Measurements from ENCODE around the gene KCNG2. TPM values are rescaled to one million over a fixed set of nuclear protein-coding genes. Genes with fewer than 3 reads are reported as not detected.

KCNG2 gene
- total and polyA plus RNA-seq, 4 donors: 0.03 to 0.23 (median 0.08) TPM; not detected in 1

DNA sequence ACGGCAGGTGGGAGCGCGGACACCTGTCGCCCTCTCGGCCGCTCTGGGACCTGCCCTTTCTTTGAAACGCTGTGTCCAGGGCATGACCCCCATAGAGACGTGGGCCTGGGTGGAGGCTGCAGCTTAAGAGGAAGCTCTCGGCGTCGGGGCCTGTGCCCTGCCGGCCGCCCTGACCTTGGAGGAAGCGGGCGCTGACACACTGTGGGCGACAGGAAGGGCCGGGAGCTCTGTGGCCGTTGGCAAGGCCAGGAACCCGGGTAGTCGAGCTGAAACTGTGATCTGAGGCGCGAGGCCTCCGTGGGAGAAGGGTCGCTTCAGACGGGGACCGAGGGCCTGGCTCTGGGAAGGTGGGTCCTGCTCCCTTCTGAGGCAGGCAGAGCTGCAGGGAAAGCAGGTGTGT is 28.2 kb downstream of the KCNG2 start:
- 83% methylated on average over 26 of the region's 26 CpGs for WGBS
- Histone ChIP-seq H3K27me3 (ENCODE audit: control insufficient read depth in 4 of 4, insufficient read depth in 4 of 4, low read length in 3 of 4) (no peaks in the 10 kb centered on the region), H3K36me3 (ENCODE audit: control insufficient read depth in 4 of 4, insufficient read depth in 3 of 4, low read depth in 1 of 4, low read length in 3 of 4) (no peaks in the 10 kb centered on the region), H3K4me3 (ENCODE audit: low read depth in 1 of 3, low read length in 3 of 3) (no peak overlapping the region), H3K4me1 (ENCODE audit: control insufficient read depth in 4 of 4, insufficient read depth in 4 of 4, low read length in 3 of 4) (no peaks in the 10 kb centered on the region), H3K27ac (ENCODE audit: low read depth in 1 of 2, low read length in 2 of 2) (no peak overlapping the region), H3K9me3 (ENCODE audit: control insufficient read depth in 4 of 4, low read length in 3 of 4) (no peaks in the 10 kb centered on the region), H3K9ac (ENCODE audit: low read depth in 1 of 2, low read length in 2 of 2) (no peak overlapping the region)
- no peak for TF ChIP-seq YY1 (IDR thresholded peaks at IDR 0.05)
- no peak for TF ChIP-seq RAD21 (IDR thresholded peaks at IDR 0.05)
- TF ChIP-seq, protein P1, sequence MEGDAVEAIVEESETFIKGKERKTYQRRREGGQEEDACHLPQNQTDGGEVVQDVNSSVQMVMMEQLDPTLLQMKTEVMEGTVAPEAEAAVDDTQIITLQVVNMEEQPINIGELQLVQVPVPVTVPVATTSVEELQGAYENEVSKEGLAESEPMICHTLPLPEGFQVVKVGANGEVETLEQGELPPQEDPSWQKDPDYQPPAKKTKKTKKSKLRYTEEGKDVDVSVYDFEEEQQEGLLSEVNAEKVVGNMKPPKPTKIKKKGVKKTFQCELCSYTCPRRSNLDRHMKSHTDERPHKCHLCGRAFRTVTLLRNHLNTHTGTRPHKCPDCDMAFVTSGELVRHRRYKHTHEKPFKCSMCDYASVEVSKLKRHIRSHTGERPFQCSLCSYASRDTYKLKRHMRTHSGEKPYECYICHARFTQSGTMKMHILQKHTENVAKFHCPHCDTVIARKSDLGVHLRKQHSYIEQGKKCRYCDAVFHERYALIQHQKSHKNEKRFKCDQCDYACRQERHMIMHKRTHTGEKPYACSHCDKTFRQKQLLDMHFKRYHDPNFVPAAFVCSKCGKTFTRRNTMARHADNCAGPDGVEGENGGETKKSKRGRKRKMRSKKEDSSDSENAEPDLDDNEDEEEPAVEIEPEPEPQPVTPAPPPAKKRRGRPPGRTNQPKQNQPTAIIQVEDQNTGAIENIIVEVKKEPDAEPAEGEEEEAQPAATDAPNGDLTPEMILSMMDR (IDR thresholded peaks at IDR 0.05; ENCODE audit: low read depth, low read length, missing input control): no peak
- TF ChIP-seq TAF1 (conservative IDR thresholded peaks at IDR 0.05): no peak
- no peak for TF ChIP-seq HNF4G (IDR thresholded peaks at IDR 0.05)
- TF ChIP-seq RXRA (IDR thresholded peaks at IDR 0.05): no peak
- TF ChIP-seq, protein P2, sequence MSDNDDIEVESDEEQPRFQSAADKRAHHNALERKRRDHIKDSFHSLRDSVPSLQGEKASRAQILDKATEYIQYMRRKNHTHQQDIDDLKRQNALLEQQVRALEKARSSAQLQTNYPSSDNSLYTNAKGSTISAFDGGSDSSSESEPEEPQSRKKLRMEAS (IDR thresholded peaks at IDR 0.05): no peak
- TF ChIP-seq GABPA (IDR thresholded peaks at IDR 0.05 in 1 of 2, conservative IDR thresholded peaks at IDR 0.05 in 1 of 2): no peak
- no peak for TF ChIP-seq JUND (IDR thresholded peaks at IDR 0.05)
- no peak for TF ChIP-seq HNF4A (conservative IDR thresholded peaks at IDR 0.05)
- no peak for TF ChIP-seq FOXA1 (IDR thresholded peaks at IDR 0.05)
- DNase-seq (ENCODE audit: low spot score): peak; percentile 24

DNA sequence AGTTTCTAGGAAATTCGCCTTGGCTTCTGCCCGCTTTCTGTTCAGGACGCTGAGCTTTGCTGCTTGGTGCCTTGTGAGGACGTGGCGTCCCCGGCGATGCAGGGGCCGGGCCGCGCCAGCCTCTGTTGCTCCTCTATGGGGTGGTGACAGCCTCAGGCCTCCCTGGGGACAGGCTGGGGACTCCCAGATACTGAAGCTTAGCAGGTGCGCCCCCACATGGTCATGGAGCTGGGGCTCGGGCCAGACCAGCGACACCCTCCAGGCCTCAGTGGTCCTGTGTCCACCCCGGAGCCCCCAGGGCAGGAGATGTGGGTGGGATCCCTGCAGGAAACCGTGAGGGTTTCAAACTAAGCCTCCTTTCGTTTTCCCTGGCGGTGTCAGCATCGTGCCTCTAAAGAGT is 29.2 kb downstream of the KCNG2 start:
- H3K9me3 ChIP-seq (ENCODE audit: control insufficient read depth in 4 of 4, low read length in 3 of 4): no peaks in the 10 kb centered on the region
- no peaks in the 10 kb centered on the region for H3K36me3 ChIP-seq (ENCODE audit: control insufficient read depth in 4 of 4, insufficient read depth in 3 of 4, low read depth in 1 of 4, low read length in 3 of 4)
- no peak overlapping the region for H3K9ac ChIP-seq (ENCODE audit: low read depth in 1 of 2, low read length in 2 of 2)
- 89% methylated on average over 18 of the region's 18 CpGs for WGBS
- TF ChIP-seq, protein P3, sequence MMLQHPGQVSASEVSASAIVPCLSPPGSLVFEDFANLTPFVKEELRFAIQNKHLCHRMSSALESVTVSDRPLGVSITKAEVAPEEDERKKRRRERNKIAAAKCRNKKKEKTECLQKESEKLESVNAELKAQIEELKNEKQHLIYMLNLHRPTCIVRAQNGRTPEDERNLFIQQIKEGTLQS (IDR thresholded peaks at IDR 0.05): no peak
- TF ChIP-seq, protein P4, sequence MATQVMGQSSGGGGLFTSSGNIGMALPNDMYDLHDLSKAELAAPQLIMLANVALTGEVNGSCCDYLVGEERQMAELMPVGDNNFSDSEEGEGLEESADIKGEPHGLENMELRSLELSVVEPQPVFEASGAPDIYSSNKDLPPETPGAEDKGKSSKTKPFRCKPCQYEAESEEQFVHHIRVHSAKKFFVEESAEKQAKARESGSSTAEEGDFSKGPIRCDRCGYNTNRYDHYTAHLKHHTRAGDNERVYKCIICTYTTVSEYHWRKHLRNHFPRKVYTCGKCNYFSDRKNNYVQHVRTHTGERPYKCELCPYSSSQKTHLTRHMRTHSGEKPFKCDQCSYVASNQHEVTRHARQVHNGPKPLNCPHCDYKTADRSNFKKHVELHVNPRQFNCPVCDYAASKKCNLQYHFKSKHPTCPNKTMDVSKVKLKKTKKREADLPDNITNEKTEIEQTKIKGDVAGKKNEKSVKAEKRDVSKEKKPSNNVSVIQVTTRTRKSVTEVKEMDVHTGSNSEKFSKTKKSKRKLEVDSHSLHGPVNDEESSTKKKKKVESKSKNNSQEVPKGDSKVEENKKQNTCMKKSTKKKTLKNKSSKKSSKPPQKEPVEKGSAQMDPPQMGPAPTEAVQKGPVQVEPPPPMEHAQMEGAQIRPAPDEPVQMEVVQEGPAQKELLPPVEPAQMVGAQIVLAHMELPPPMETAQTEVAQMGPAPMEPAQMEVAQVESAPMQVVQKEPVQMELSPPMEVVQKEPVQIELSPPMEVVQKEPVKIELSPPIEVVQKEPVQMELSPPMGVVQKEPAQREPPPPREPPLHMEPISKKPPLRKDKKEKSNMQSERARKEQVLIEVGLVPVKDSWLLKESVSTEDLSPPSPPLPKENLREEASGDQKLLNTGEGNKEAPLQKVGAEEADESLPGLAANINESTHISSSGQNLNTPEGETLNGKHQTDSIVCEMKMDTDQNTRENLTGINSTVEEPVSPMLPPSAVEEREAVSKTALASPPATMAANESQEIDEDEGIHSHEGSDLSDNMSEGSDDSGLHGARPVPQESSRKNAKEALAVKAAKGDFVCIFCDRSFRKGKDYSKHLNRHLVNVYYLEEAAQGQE (IDR thresholded peaks at IDR 0.05): no peak
- no peak for TF ChIP-seq FOXA2 (IDR thresholded peaks at IDR 0.05)
- TF ChIP-seq JUND (IDR thresholded peaks at IDR 0.05): no peak
- TF ChIP-seq GABPA (IDR thresholded peaks at IDR 0.05 in 1 of 2, conservative IDR thresholded peaks at IDR 0.05 in 1 of 2): no peak
- TF ChIP-seq HNF4A (conservative IDR thresholded peaks at IDR 0.05): no peak
- TF ChIP-seq TAF1 (conservative IDR thresholded peaks at IDR 0.05): no peak
- no peak for TF ChIP-seq YY1 (IDR thresholded peaks at IDR 0.05)
- H3K4me1 ChIP-seq (ENCODE audit: control insufficient read depth in 4 of 4, insufficient read depth in 4 of 4, low read length in 3 of 4): no peaks in the 10 kb centered on the region
- DNase-seq (ENCODE audit: low spot score): peak; percentile 29
- H3K27me3 ChIP-seq (ENCODE audit: control insufficient read depth in 4 of 4, insufficient read depth in 4 of 4, low read length in 3 of 4): no peaks in the 10 kb centered on the region
- no peak overlapping the region for H3K27ac ChIP-seq (ENCODE audit: low read depth in 1 of 2, low read length in 2 of 2)
- H3K4me3 ChIP-seq (ENCODE audit: low read depth in 1 of 3, low read length in 3 of 3): no peak overlapping the region

Measured in liver (tissue), 9 donors.